HCT116 (cell line): ENCODE measurements around the gene FAM184A. TPM values are rescaled to one million over a fixed set of nuclear protein-coding genes. Genes with fewer than 3 reads are reported as not detected.

Experiments used
- ATAC-seq: fragments of 200-7000 bp; cut with Tn5 transposase; 2 replicates; pipeline ENCODE4 v1.9.1; 2020; ENCODE audit warnings: mild to moderate bottlenecking, moderate library complexity
- BruUV-seq: library from RNA; stranded (reverse); fragments of 400-500 nt; replicated peaks from 2 replicates; lab custom pipeline; 2021; lab: Mats Ljungman, UMichigan
- CTCF ChIA-PET: fragments of 300-600 bp; sonication (Branson Sonifier 250); formaldehyde crosslinking; loops from one replicate; lab custom pipeline; 2021; ENCODE audit warnings: antibody characterized with exemption; lab: Charles Lee
- POLR2A ChIA-PET: fragments of 300-600, 350-600 bp; sonication (Branson Sonifier 250); formaldehyde crosslinking; loops from one replicate; lab custom pipeline; 2021; ENCODE audit warnings: antibody characterized with exemption; lab: Charles Lee
- RAD21 ChIA-PET, 2 experiments: fragments of 300-600 bp; sonication (Branson Sonifier 250); formaldehyde crosslinking; loops; one replicate each; lab custom pipeline; 2023; ENCODE audit warnings: low total read pairs in 2 of 2; ENCODE audit not compliant: uncharacterized antibody in 2 of 2, unreplicated experiment in 2 of 2, low non-redundant PET in 1 of 2; lab: Charles Lee
- DNase-seq: peaks from one replicate; pipeline ENCODE4 v3.0.0-alpha.2; 2010; ENCODE audit warnings: low read depth, low spot score
- H2AFZ ChIP-seq: fragments of 200-600 bp; shearing (Covaris generic), sonication (generic); 2 replicates; pipeline ENCODE4 v1.6.1; 2017; ENCODE audit warnings: low read depth, mixed run types, mixed read lengths, antibody characterized with exemption, low read length; ENCODE audit not compliant: poor library complexity, severe bottlenecking
- H3K27ac ChIP-seq: 2 replicates; pipeline ENCODE4 v1.5.1; 2012; ENCODE audit warnings: low read depth, low read length
- H3K27me3 ChIP-seq: fragments of 200-600 bp; sonication (generic); 2 replicates; pipeline ENCODE4 v1.6.1; 2016; ENCODE audit warnings: mixed run types, low read length, mixed read lengths; ENCODE audit not compliant: insufficient read depth
- H3K36me3 ChIP-seq, 2 experiments: fragments of 200-500 bp in 1 of 2; fragments of 200-600 bp in 1 of 2; sonication (Bioruptor generic) in 1 of 2; sonication (generic) in 1 of 2; 2 replicates each; pipeline versions ENCODE4 v1.5.1 to v1.6.1; 2014 to 2016; ENCODE audit warnings: low read length in 2 of 2, inconsistent platforms in 1 of 2, mixed read lengths in 1 of 2, mixed run types in 1 of 2; ENCODE audit not compliant: insufficient read depth in 2 of 2, control insufficient read depth in 1 of 2
- H3K4me1 ChIP-seq, 2 experiments: fragments of 200-600 bp in 1 of 2; sonication (generic) in 1 of 2; 2 replicates each; pipeline versions ENCODE4 v1.5.1 to v1.6.1; 2012 to 2017; ENCODE audit warnings: low read length in 2 of 2, inconsistent platforms in 1 of 2, mild to moderate bottlenecking in 1 of 2, mixed read lengths in 1 of 2, mixed run types in 1 of 2, moderate library complexity in 1 of 2; ENCODE audit not compliant: insufficient read depth in 2 of 2, control insufficient read depth in 1 of 2
- H3K4me2 ChIP-seq: fragments of 200-600 bp; sonication (generic); 2 replicates; pipeline ENCODE4 v1.6.1; 2017; ENCODE audit warnings: mixed run types, low read length, mixed read lengths
- H3K4me3 ChIP-seq, 2 experiments: fragments of 200-600 bp in 1 of 2; sonication (generic) in 1 of 2; replicated peaks in 1 of 2; 2 replicates each; pipeline ENCODE4 v1.5.1; 2011 to 2016; ENCODE audit warnings: low read length in 2 of 2, control low read depth in 1 of 2, low read depth in 1 of 2, mild to moderate bottlenecking in 1 of 2, mixed read lengths in 1 of 2, mixed run types in 1 of 2
- H3K79me2 ChIP-seq: fragments of 200-600 bp; sonication (generic); 2 replicates; pipeline ENCODE4 v1.6.1; 2017; ENCODE audit warnings: mild to moderate bottlenecking, mixed run types, low read length, moderate library complexity, mixed read lengths; ENCODE audit not compliant: insufficient read depth
- H3K9ac ChIP-seq: fragments of 200-600 bp; sonication (generic); 2 replicates; pipeline ENCODE4 v1.6.1; 2016; ENCODE audit warnings: low read length, mixed read lengths
- H3K9me2 ChIP-seq: fragments of 200-600 bp; sonication (generic), shearing (Covaris generic); 2 replicates; pipeline ENCODE4 v1.6.1; 2017; ENCODE audit warnings: mixed run types, mild to moderate bottlenecking, moderate library complexity; ENCODE audit not compliant: insufficient read depth
- H3K9me3 ChIP-seq, 2 experiments: fragments of 200-500 bp in 1 of 2; fragments of 200-600 bp in 1 of 2; sonication (Bioruptor generic) in 1 of 2; sonication (generic) in 1 of 2; 2 replicates each; pipeline ENCODE4 v1.6.1; 2014 to 2017; ENCODE audit warnings: low read length in 2 of 2, mixed read lengths in 2 of 2, inconsistent platforms in 1 of 2, low read depth in 1 of 2, mild to moderate bottlenecking in 1 of 2, mixed run types in 1 of 2, moderate library complexity in 1 of 2; ENCODE audit not compliant: control insufficient read depth in 1 of 2, insufficient read depth in 1 of 2
- H4K20me1 ChIP-seq: fragments of 200-600 bp; sonication (generic), shearing (Covaris generic); 2 replicates; pipeline ENCODE4 v1.6.1; 2017; ENCODE audit warnings: mixed run types, mild to moderate bottlenecking, moderate library complexity; ENCODE audit not compliant: insufficient read depth
- CEBPB ChIP-seq: IDR thresholded peaks from 2 replicates; pipeline ENCODE4 v1.6.1; 2012; ENCODE audit warnings: low read depth
- CTCF ChIP-seq, 3 experiments: fragments of 200-600 bp in 1 of 3; sonication (generic) in 1 of 3; IDR thresholded peaks in 2 of 3; conservative IDR thresholded peaks in 1 of 3; 2 replicates each; pipeline ENCODE4 v1.5.1; 2012 to 2017; ENCODE audit warnings: low read depth in 2 of 3, low read length in 2 of 3, antibody characterized with exemption in 1 of 3, borderline replicate concordance in 1 of 3, control low read depth in 1 of 3, mild to moderate bottlenecking in 1 of 3, mixed read lengths in 1 of 3, mixed run types in 1 of 3, moderate library complexity in 1 of 3; ENCODE audit not compliant: insufficient read depth in 1 of 3
- ELF1 ChIP-seq: IDR thresholded peaks from 2 replicates; pipeline ENCODE4 v1.6.1; 2012; ENCODE audit warnings: low read depth, borderline replicate concordance
- EZH2 ChIP-seq: fragments of 200-600 bp; sonication (generic); IDR thresholded peaks from 2 replicates; pipeline ENCODE4 v1.6.1; 2017; ENCODE audit warnings: antibody characterized with exemption, mixed run types
- JUND ChIP-seq: IDR thresholded peaks from 2 replicates; pipeline ENCODE4 v1.6.1; 2012
- POLR2A ChIP-seq: IDR thresholded peaks from 2 replicates; pipeline ENCODE4 v1.7.0; 2011; ENCODE audit warnings: borderline replicate concordance; ENCODE audit not compliant: insufficient read depth, insufficient read length; ENCODE audit errors: extremely low read depth
- POLR2AphosphoS5 ChIP-seq: IDR thresholded peaks from 2 replicates; pipeline ENCODE4 v1.6.1; 2011; ENCODE audit warnings: mild to moderate bottlenecking, low read depth, low read length, moderate library complexity
- RAD21 ChIP-seq: IDR thresholded peaks from 2 replicates; pipeline ENCODE4 v1.6.1; 2012; ENCODE audit warnings: low read depth, mild to moderate bottlenecking
- REST ChIP-seq: IDR thresholded peaks from 2 replicates; pipeline ENCODE4 v1.6.1; 2012; ENCODE audit warnings: low read depth
- SRF ChIP-seq: IDR thresholded peaks from 2 replicates; pipeline ENCODE4 v1.6.1; 2012; ENCODE audit warnings: low read depth
- ZNF274 ChIP-seq: fragments of 200-500 bp; sonication (Bioruptor generic); IDR thresholded peaks from 2 replicates; pipeline ENCODE4 v1.6.1; 2014; ENCODE audit warnings: mild to moderate bottlenecking, low read depth, low read length, inconsistent platforms
- intact Hi-C: fragments of 100-400 bp; cut with micrococcal nuclease; formaldehyde crosslinking; loops from 2 replicates; pipeline ENCODE4 v1.10.0; 2022
- total RNA-seq: library from RNA; stranded (reverse); gene quantifications from one replicate; pipeline ENCODE4 v1.2.1, GENCODE V29; 2021; ENCODE audit not compliant: unreplicated experiment

The FAM184A gene
- total RNA-seq, 1 experiment from 2014 or later = 2.4 TPM

GRCh38 chr6:118952683-118953082 lies 125.8 kb downstream of the FAM184A start:
- H3K9me2 ChIP-seq = no peaks in the 10 kb centered on the region
- H3K79me2 ChIP-seq = no peaks in the 10 kb centered on the region
- no peak overlapping the region for H2AFZ ChIP-seq
- ChIA-PET POLR2A (no interaction called here), RAD21 (no interaction called here), CTCF (interaction anchor here (1.3 to 2.2 kb wide), 2 partner anchors 10 to 158 kb away, joined by 3 to 8 read pairs; no protein-coding TSS in a partner anchor)
- no peaks in the 10 kb centered on the region for H4K20me1 ChIP-seq
- no TSS peak for BruUV-seq
- H3K27ac ChIP-seq = no peak overlapping the region
- TF ChIP-seq POLR2A (no peak), CEBPB (no peak), EZH2 (no peak), REST (no peak), ZNF274 (no peak), RAD21 (no peak), ELF1 (no peak), JUND (no peak), CTCF (IDR thresholded peaks at IDR 0.05 in 2 of 3, conservative IDR thresholded peaks at IDR 0.05 in 1 of 3; ENCODE audit: borderline replicate concordance in 1 of 3, insufficient read depth in 1 of 3, low read depth in 2 of 3, low read length in 2 of 3) (no peak), SRF (no peak), POLR2AphosphoS5 (no peak)
- no peaks in the 10 kb centered on the region for H3K27me3 ChIP-seq
- no peaks in the 10 kb centered on the region for H3K4me1 ChIP-seq
- H3K4me3 ChIP-seq = no peak overlapping the region
- intact Hi-C loops = no loop called here
- H3K9me3 ChIP-seq = no peaks in the 10 kb centered on the region
- no peak overlapping the region for H3K4me2 ChIP-seq
- H3K36me3 ChIP-seq = no peaks in the 10 kb centered on the region
- no peak for DNase-seq
- ATAC-seq = no peak
- H3K9ac ChIP-seq = no peak overlapping the region
